Stomach (tissue), 4 donors: Measurements from ENCODE around the gene ABCC1.

Experiments used
- CTCF ChIP-seq, 7 experiments: fragments of 450-650 bp in 4 of 7; fragments of 200-600 bp in 3 of 7; sonication (generic) in 3 of 7; IDR thresholded peaks; one replicate each; pipeline ENCODE4 v1.5.1; 2016 to 2019; ENCODE audit warnings: antibody characterized with exemption in 7 of 7, control low read depth in 2 of 7, mild to moderate bottlenecking in 1 of 7
- POLR2A ChIP-seq, 4 donors: fragments of 450-650 bp; IDR thresholded peaks; one replicate each; pipeline ENCODE4 v1.6.1; 2016; ENCODE audit warnings: antibody characterized with exemption in 4 of 4, control low read depth in 2 of 4, mild to moderate bottlenecking in 1 of 4, moderate library complexity in 1 of 4
- POLR2AphosphoS5 ChIP-seq, 3 donors: sonication (generic); formaldehyde crosslinking; IDR thresholded peaks; one replicate each; pipeline ENCODE4 v1.6.1; 2016; ENCODE audit warnings: antibody characterized with exemption in 3 of 3

- TF ChIP-seq CTCF (IDR thresholded peaks at IDR 0.05) (no peak), POLR2A (IDR thresholded peaks at IDR 0.05) (no peak), POLR2AphosphoS5 (IDR thresholded peaks at IDR 0.05) (no peak)
Measured at GRCh38 chr16:15934991-15935390, 14.4 kb upstream of the ABCC1 start.
